ENCODE data around the gene SURF4.

GRCh38 chr9:133344979-133345378 is 30.9 kb downstream of the SURF4 start:
- TF ChIP-seq ZNF598 (CRISPR knock-in tag; IDR thresholded peaks at IDR 0.05; ENCODE audit: borderline replicate concordance) (no peak), FOXP1 (IDR thresholded peaks at IDR 0.05) (no peak), FOXP1 (CRISPR knock-in tag; IDR thresholded peaks at IDR 0.05) (no peak), HOXA7 (CRISPR knock-in tag; IDR thresholded peaks at IDR 0.05) (no peak), ZNF614 (CRISPR knock-in tag; IDR thresholded peaks at IDR 0.05; ENCODE audit: borderline replicate concordance) (no peak), RNF2 (conservative IDR thresholded peaks at IDR 0.05; ENCODE audit: low read depth) (no peak), YY1 (IDR thresholded peaks at IDR 0.05; ENCODE audit: insufficient read depth, insufficient replicate concordance, low read depth, low read length) (no peak), PATZ1 (CRISPR knock-in tag; IDR thresholded peaks at IDR 0.05) (no peak), POLR2A (IDR thresholded peaks at IDR 0.05; ENCODE audit: insufficient read depth in 1 of 2, low read depth in 2 of 2, low read length in 2 of 2) (no peak)
